Right atrium auricular region (tissue), 2 donors: Measurements from ENCODE around the gene AKR1E2. TPM values are rescaled to one million over a fixed set of nuclear protein-coding genes. Genes with fewer than 3 reads are reported as not detected.

ENCODE experiments used
- DNase-seq: peaks from one replicate; pipeline ENCODE4 v3.0.0-alpha.2; 2019; ENCODE audit warnings: low spot score
- H3K27ac ChIP-seq, 2 donors: fragments of 200-600 bp; sonication (generic); 1 replicate in 1 of 2; 2 replicates in 1 of 2; pipeline ENCODE4 v1.5.1; 2016 to 2019
- H3K27me3 ChIP-seq, 2 donors: fragments of 200-600 bp; sonication (generic); one replicate each; pipeline versions ENCODE4 v1.5.1 to v1.6.0; 2017 to 2019
- H3K36me3 ChIP-seq: fragments of 200-600 bp; sonication (generic); one replicate; pipeline ENCODE4 v1.5.1; 2016
- H3K4me1 ChIP-seq, 2 donors: fragments of 200-600 bp; sonication (generic); one replicate each; pipeline versions ENCODE4 v1.5.1 to v1.6.0; 2017 to 2019
- H3K4me3 ChIP-seq, 2 donors: fragments of 200-600 bp; sonication (generic); 1 replicate in 1 of 2; 2 replicates in 1 of 2; pipeline ENCODE4 v1.5.1; 2017 to 2019; ENCODE audit warnings: mild to moderate bottlenecking in 1 of 2, moderate library complexity in 1 of 2
- H3K9me3 ChIP-seq, 2 donors: fragments of 200-600 bp; sonication (generic); one replicate each; pipeline ENCODE4 v1.5.1; 2019
- total RNA-seq, 2 donors: library from RNA; depleted of rRNA; stranded (reverse); fragments of >200 nt; gene quantifications; one replicate each; pipeline ENCODE4 v1.1.0, GENCODE V29; 2016
- TF ChIP-seq, protein P1 (sequence below), 2 donors: fragments of 200-600 bp; sonication (generic); IDR thresholded peaks; one replicate each; pipeline ENCODE4 v1.5.1; 2019; ENCODE audit warnings: antibody characterized with exemption in 2 of 2

AKR1E2 gene
- total RNA-seq, 2 donors from 2014 or later = 3.2 to 9.7 TPM

DNA sequence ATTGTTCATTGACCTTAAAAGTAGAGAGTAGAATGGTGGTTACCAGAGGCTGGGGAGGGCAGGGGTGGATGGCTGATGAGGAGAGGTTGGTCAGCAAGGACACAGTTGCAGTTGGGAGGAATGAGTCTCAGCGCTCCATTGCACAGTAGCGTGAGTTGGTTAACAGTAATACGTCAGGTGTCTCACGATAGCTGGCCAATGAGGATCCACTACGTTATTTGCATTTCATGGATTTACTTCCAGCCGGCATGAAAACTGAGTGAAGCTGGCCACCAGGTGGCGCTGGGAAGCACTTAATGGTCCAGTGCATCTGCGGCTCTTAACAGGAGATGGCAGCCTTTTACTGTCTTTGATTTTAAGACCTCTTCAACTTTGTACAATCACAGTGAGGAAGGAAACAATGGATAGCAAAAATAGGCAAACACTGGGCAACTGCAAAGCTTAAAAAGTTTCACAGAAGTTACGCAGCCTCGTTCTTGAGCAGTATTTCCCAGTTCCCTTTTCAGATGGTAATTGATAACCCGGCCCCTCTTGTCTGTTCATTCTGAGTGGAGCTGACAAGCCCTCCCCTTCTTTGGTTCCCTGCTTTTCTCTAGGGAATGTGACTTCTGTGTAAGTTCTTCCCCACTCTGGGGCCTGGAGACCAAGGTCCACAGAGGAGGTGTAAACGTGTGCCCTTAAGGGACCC is 23.7 kb downstream of the AKR1E2 start:
- DNase-seq = peak; percentile 98
- H3K4me3 ChIP-seq = no peak overlapping the region
- no peaks in the 10 kb centered on the region for H3K27me3 ChIP-seq
- H3K9me3 ChIP-seq = no peaks in the 10 kb centered on the region
- H3K36me3 ChIP-seq = no peaks in the 10 kb centered on the region
- H3K27ac ChIP-seq = peak overlapping the region; percentile 52 to 69
- peaks cover 0 to 47% of the 10 kb centered on the region in 2 donors for H3K4me1 ChIP-seq
- TF ChIP-seq, protein P1, sequence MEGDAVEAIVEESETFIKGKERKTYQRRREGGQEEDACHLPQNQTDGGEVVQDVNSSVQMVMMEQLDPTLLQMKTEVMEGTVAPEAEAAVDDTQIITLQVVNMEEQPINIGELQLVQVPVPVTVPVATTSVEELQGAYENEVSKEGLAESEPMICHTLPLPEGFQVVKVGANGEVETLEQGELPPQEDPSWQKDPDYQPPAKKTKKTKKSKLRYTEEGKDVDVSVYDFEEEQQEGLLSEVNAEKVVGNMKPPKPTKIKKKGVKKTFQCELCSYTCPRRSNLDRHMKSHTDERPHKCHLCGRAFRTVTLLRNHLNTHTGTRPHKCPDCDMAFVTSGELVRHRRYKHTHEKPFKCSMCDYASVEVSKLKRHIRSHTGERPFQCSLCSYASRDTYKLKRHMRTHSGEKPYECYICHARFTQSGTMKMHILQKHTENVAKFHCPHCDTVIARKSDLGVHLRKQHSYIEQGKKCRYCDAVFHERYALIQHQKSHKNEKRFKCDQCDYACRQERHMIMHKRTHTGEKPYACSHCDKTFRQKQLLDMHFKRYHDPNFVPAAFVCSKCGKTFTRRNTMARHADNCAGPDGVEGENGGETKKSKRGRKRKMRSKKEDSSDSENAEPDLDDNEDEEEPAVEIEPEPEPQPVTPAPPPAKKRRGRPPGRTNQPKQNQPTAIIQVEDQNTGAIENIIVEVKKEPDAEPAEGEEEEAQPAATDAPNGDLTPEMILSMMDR (IDR thresholded peaks at IDR 0.05) = peak; percentile 95 to 99

DNA sequence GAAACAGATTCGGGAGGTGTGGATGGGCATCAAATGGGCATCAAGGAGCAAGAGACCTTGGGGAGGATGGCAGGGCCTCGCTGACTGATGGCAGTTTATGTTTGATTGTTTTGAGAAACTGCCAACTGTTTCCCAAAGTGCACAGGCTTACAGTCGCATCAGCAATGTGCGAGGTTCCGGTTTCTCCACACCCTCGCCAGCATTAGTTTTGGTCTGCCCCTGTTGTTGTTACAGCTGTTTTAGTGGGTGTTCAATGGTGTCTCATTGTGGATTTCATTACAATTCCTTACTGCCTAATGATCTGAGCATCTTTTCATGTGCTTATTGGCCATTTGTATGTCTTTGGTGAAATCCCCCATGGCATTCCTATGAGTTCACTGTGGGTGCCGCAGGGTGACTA is 24.4 kb downstream of the AKR1E2 start:
- no peaks in the 10 kb centered on the region for H3K36me3 ChIP-seq
- H3K27ac ChIP-seq = peak overlapping the region; percentile 52 to 69
- H3K9me3 ChIP-seq = no peaks in the 10 kb centered on the region
- H3K4me3 ChIP-seq = no peak overlapping the region
- H3K4me1 ChIP-seq = peaks cover 0 to 47% of the 10 kb centered on the region in 2 donors
- TF ChIP-seq, protein P1 (IDR thresholded peaks at IDR 0.05) = no peak
- DNase-seq = no peak
- H3K27me3 ChIP-seq = no peaks in the 10 kb centered on the region

DNA sequence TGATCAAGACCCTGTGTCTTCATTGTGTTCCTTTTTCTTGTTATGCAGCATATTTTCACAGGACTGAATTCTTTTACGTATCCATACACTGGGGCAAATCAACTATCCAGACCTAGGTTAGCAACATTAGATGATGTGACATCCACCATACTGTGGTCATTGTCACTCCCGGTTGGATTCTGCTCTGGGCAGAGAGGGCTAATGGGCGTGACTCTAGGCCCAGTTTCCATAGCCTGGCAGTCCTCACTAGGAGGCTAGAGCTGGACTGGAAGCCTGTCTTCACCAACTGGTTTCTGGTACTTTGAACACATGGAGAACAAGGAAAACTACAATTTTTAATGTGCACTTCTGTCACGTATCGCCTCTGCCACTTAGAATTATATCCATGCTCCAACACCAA is 25.2 kb downstream of the AKR1E2 start:
- no peak for DNase-seq
- TF ChIP-seq, protein P1 (IDR thresholded peaks at IDR 0.05) = no peak
- Histone ChIP-seq H3K27me3 (no peaks in the 10 kb centered on the region), H3K9me3 (no peaks in the 10 kb centered on the region), H3K4me1 (peaks cover 0 to 47% of the 10 kb centered on the region in 2 donors), H3K36me3 (no peaks in the 10 kb centered on the region), H3K27ac (peak overlapping the region; percentile 41 to 69), H3K4me3 (no peak overlapping the region)

DNA sequence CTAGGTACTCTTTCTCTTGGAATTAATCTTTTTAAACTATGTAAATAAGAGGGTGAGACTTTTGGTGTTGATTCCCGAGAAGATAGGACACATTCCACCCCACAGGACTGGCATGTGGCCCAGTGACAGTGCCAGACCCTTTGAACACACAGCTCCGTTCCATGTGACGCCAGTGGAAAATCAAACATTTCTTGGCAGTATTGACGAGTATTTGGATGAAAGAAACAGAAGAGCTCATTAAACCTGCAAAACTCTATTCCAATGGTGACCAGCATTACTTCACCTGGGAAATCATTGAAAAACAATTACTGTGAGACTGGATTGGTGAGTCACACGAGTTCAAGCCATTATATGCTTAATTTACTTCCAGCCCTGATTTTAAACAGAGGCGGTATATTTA is 25.8 kb downstream of the AKR1E2 start:
- no peak for DNase-seq
- peak overlapping the region; percentile 41 to 69 for H3K27ac ChIP-seq
- H3K9me3 ChIP-seq = no peaks in the 10 kb centered on the region
- no peak overlapping the region for H3K4me3 ChIP-seq
- H3K4me1 ChIP-seq = peaks cover 0 to 47% of the 10 kb centered on the region in 2 donors
- H3K27me3 ChIP-seq = no peaks in the 10 kb centered on the region
- no peaks in the 10 kb centered on the region for H3K36me3 ChIP-seq
- TF ChIP-seq, protein P1 (IDR thresholded peaks at IDR 0.05) = no peak

DNA sequence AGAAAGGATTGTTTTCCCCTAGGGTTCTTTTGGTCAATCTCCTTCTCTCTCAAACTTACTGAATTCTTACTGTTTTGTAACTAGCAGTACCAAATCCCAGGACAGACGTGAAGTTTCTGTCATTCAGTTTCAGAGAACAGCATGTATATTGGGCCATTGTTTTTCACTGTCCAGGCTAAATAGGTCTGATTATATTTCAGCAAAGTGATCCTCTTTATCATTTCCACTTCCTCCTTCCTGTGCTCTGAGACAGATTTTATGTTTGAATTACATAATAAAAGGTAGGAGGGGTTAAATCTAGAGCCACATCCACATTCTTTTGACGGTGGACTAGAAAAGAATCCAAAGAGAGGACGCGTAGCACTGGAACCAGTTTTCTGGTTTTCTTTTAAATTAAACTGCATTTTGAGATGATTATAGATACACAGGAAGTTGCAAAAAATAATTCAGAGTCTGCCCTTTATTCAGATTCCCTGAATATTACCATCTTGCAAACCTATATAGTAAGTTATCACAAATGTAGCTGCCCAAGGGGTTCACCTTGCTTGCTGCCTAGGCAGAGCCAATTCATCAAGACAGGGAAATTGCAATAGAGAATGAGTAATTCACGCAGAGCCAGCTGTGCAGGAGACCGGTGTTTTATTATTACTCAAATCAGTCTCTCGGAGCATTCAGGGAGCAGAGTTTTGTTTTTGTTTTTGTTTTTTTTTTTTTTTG is 40.1 kb downstream of the AKR1E2 start:
- DNase-seq = no peak

More for the DNA sequence above, 40.1 kb downstream of the AKR1E2 start:
- Histone ChIP-seq H3K27ac (peak overlapping the region; percentile 27 to 73), H3K4me1 (peaks cover 0 to 6% of the 10 kb centered on the region in 2 donors), H3K27me3 (no peaks in the 10 kb centered on the region), H3K36me3 (no peaks in the 10 kb centered on the region), H3K4me3 (no peak overlapping the region), H3K9me3 (no peaks in the 10 kb centered on the region)
- TF ChIP-seq, protein P1 (IDR thresholded peaks at IDR 0.05) = no peak
